HEK293 (cell line): Measurements from ENCODE around the gene MANSC4.

Source experiments
- CTCF ChIA-PET: fragments of 350-600 bp; formaldehyde crosslinking; extraction: SDS; loops from one replicate; lab custom pipeline; 2021; ENCODE audit warnings: antibody characterized with exemption; lab: Yijun Ruan, JAX
- POLR2A ChIA-PET: fragments of 300-600 bp; formaldehyde crosslinking; extraction: SDS; loops from one replicate; lab custom pipeline; 2020; ENCODE audit warnings: antibody characterized with exemption, inconsistent platforms; lab: Yijun Ruan, JAX
- H3K27ac ChIP-seq: fragments of 200-500 bp; sonication (Bioruptor generic); 2 replicates; pipeline ENCODE4 v1.5.1; 2014; ENCODE audit warnings: low read depth, low read length, control low read depth, inconsistent platforms; ENCODE audit errors: extremely low read depth
- H3K36me3 ChIP-seq, 2 experiments: fragments of 200-500 bp in 1 of 2; sonication (Bioruptor generic) in 1 of 2; 1 replicate in 1 of 2; 2 replicates in 1 of 2; pipeline ENCODE4 v1.5.1; 2014 to 2017; ENCODE audit warnings: inconsistent platforms in 2 of 2, low read length in 2 of 2; ENCODE audit not compliant: control insufficient read depth in 2 of 2, insufficient read depth in 1 of 2
- H3K4me1 ChIP-seq: fragments of 200-500 bp; sonication (Bioruptor generic); 2 replicates; pipeline ENCODE4 v1.5.1; 2014; ENCODE audit warnings: mild to moderate bottlenecking, low read length, inconsistent platforms; ENCODE audit not compliant: control insufficient read depth, insufficient read depth
- H3K4me3 ChIP-seq: 2 replicates; pipeline ENCODE4 v1.5.1; 2011; ENCODE audit warnings: low read depth, mild to moderate bottlenecking, control low read depth, low read length, moderate library complexity
- H3K9me3 ChIP-seq: fragments of 200-500 bp; sonication (Bioruptor generic); 2 replicates; pipeline ENCODE4 v1.5.1; 2014; ENCODE audit warnings: low read depth, low read length, inconsistent platforms; ENCODE audit not compliant: control insufficient read depth, insufficient read depth
- GFI1B ChIP-seq: fragments of 450-650 bp; formaldehyde crosslinking; IDR thresholded peaks from 2 replicates; pipeline ENCODE4 v1.5.1; 2016; ENCODE audit warnings: missing biosample characterization, missing genetic modification characterization
- HOXC10 ChIP-seq: sonication (generic); formaldehyde crosslinking; IDR thresholded peaks from 2 replicates; pipeline ENCODE4 v1.8.1; 2023; ENCODE audit warnings: mild to moderate bottlenecking, missing genetic modification reagents
- KLF8 ChIP-seq: fragments of 450-650 bp; formaldehyde crosslinking; IDR thresholded peaks from 2 replicates; pipeline ENCODE4 v1.5.1; 2016; ENCODE audit warnings: missing biosample characterization, missing genetic modification characterization
- MYNN ChIP-seq: fragments of 450-650 bp; formaldehyde crosslinking; IDR thresholded peaks from 2 replicates; pipeline ENCODE4 v1.5.1; 2016; ENCODE audit warnings: missing biosample characterization, missing genetic modification characterization, borderline replicate concordance
- MZF1 ChIP-seq: fragments of 450-650 bp; formaldehyde crosslinking; IDR thresholded peaks from 2 replicates; pipeline ENCODE4 v1.5.1; 2017; ENCODE audit warnings: missing biosample characterization, missing genetic modification characterization, borderline replicate concordance
- ZBTB21 ChIP-seq: fragments of 450-650 bp; formaldehyde crosslinking; IDR thresholded peaks from 2 replicates; pipeline ENCODE4 v1.5.1; 2017; ENCODE audit warnings: missing biosample characterization, missing genetic modification characterization
- ZFP69B ChIP-seq: fragments of 450-650 bp; formaldehyde crosslinking; IDR thresholded peaks from 2 replicates; pipeline ENCODE4 v1.5.1; 2016; ENCODE audit warnings: missing biosample characterization, missing genetic modification characterization
- ZNF112 ChIP-seq: fragments of 450-650 bp; formaldehyde crosslinking; IDR thresholded peaks from 2 replicates; pipeline ENCODE4 v1.5.0; 2017; ENCODE audit warnings: missing biosample characterization, missing genetic modification characterization
- ZNF121 ChIP-seq: fragments of 450-650 bp; formaldehyde crosslinking; IDR thresholded peaks from 2 replicates; pipeline ENCODE4 v1.5.1; 2016; ENCODE audit warnings: missing biosample characterization, missing genetic modification characterization
- ZNF146 ChIP-seq: fragments of 450-650 bp; formaldehyde crosslinking; IDR thresholded peaks from 2 replicates; pipeline ENCODE4 v1.5.1; 2016; ENCODE audit warnings: missing biosample characterization, missing genetic modification characterization
- ZNF157 ChIP-seq: fragments of 450-650 bp; formaldehyde crosslinking; IDR thresholded peaks from 2 replicates; pipeline ENCODE4 v1.5.1; 2016; ENCODE audit warnings: missing biosample characterization, missing genetic modification characterization
- ZNF184 ChIP-seq: fragments of 450-650 bp; IDR thresholded peaks from 2 replicates; pipeline ENCODE4 v1.5.1; 2018; ENCODE audit warnings: missing biosample characterization, mild to moderate bottlenecking, missing genetic modification characterization
- ZNF23 ChIP-seq: fragments of 450-650 bp; formaldehyde crosslinking; IDR thresholded peaks from 2 replicates; pipeline ENCODE4 v1.5.1; 2016; ENCODE audit warnings: missing biosample characterization, missing genetic modification characterization, borderline replicate concordance
- ZNF302 ChIP-seq: fragments of 450-650 bp; formaldehyde crosslinking; IDR thresholded peaks from 2 replicates; pipeline ENCODE4 v1.5.1; 2016; ENCODE audit warnings: missing biosample characterization, missing genetic modification characterization, low read depth
- ZNF391 ChIP-seq: fragments of 450-650 bp; formaldehyde crosslinking; IDR thresholded peaks from 2 replicates; pipeline ENCODE4 v1.5.1; 2016; ENCODE audit warnings: low read depth, missing biosample characterization, missing genetic modification characterization, borderline replicate concordance
- ZNF423 ChIP-seq: fragments of 450-650 bp; formaldehyde crosslinking; IDR thresholded peaks from 2 replicates; pipeline ENCODE4 v1.5.1; 2016; ENCODE audit warnings: missing biosample characterization, missing genetic modification characterization
- ZNF473 ChIP-seq: fragments of 450-650 bp; formaldehyde crosslinking; IDR thresholded peaks from 2 replicates; pipeline ENCODE4 v1.5.1; 2017; ENCODE audit warnings: missing biosample characterization, missing genetic modification characterization
- ZNF501 ChIP-seq: fragments of 450-650 bp; formaldehyde crosslinking; IDR thresholded peaks from 2 replicates; pipeline ENCODE4 v1.5.1; 2016; ENCODE audit warnings: missing biosample characterization, missing genetic modification characterization
- ZNF549 ChIP-seq: fragments of 450-650 bp; IDR thresholded peaks from 2 replicates; pipeline ENCODE4 v1.5.1; 2018; ENCODE audit warnings: missing biosample characterization, missing genetic modification characterization, mild to moderate bottlenecking, inconsistent platforms, moderate library complexity
- ZNF561 ChIP-seq: fragments of 450-650 bp; IDR thresholded peaks from 2 replicates; pipeline ENCODE4 v1.5.1; 2018; ENCODE audit warnings: missing biosample characterization, missing genetic modification characterization, borderline replicate concordance
- ZNF629 ChIP-seq: fragments of 450-650 bp; formaldehyde crosslinking; IDR thresholded peaks from 2 replicates; pipeline ENCODE4 v1.5.1; 2017; ENCODE audit warnings: missing biosample characterization, missing genetic modification characterization
- ZNF776 ChIP-seq: fragments of 450-650 bp; formaldehyde crosslinking; IDR thresholded peaks from 2 replicates; pipeline ENCODE4 v1.5.0; 2017; ENCODE audit warnings: missing biosample characterization, missing genetic modification characterization, borderline replicate concordance
- ZSCAN16 ChIP-seq: fragments of 450-650 bp; formaldehyde crosslinking; IDR thresholded peaks from 2 replicates; pipeline ENCODE4 v1.5.1; 2016; ENCODE audit warnings: missing biosample characterization, missing genetic modification characterization
- TF ChIP-seq, protein P1 (sequence below): fragments of 450-650 bp; formaldehyde crosslinking; IDR thresholded peaks from 2 replicates; pipeline ENCODE4 v1.5.1; 2017; ENCODE audit warnings: missing biosample characterization, missing genetic modification characterization
- TF ChIP-seq, protein P2 (sequence below): fragments of 450-650 bp; formaldehyde crosslinking; IDR thresholded peaks from 2 replicates; pipeline ENCODE4 v1.5.1; 2016; ENCODE audit warnings: missing biosample characterization, missing genetic modification characterization
- TF ChIP-seq, protein P3 (sequence below): fragments of 450-650 bp; formaldehyde crosslinking; IDR thresholded peaks from 2 replicates; pipeline ENCODE4 v1.5.1; 2016; ENCODE audit warnings: missing biosample characterization, missing genetic modification characterization, borderline replicate concordance
- TF ChIP-seq, protein P4 (sequence below): fragments of 450-650 bp; formaldehyde crosslinking; conservative IDR thresholded peaks from 2 replicates; pipeline ENCODE4 v1.5.1; 2016; ENCODE audit warnings: low read depth, missing biosample characterization, missing genetic modification characterization

MANSC4 gene

DNA sequence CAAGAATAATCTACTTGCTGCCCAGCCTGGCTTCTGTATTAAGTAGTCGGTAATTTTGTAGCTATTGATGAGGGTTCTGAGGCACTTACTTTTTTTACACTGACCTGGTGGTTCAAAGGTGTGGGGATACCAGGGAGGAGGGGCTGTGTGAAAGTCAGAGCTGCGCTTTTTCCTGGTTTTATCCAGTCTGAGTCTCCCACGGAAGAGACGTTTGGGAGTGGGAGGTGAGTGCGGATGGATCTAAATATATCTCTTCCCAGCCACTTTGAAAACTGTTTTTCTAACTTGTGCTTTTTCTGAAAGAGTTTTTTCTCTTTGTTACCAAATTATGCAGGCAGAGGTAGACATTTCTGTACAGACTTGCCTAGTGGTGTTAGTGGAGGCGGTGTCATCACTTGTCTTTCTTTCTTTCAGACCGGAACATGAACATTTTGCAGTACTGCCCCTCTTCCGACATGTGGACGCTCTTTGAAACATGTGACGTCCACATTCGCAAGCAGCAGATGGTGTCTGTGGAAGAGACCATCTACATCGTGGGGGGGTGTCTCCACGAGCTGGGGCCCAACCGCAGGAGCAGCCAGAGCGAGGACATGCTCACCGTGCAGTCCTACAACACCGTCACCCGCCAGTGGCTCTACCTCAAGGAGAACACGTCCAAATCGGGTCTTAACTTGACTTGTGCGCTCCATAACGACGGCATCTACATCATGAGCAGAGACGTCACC is 17.4 kb upstream of the MANSC4 start (continued):
- TF ChIP-seq ZNF501 = no peak
- no peak for TF ChIP-seq KLF8
- no peak for TF ChIP-seq ZNF473 (tag by site-specific recombination)

DNA sequence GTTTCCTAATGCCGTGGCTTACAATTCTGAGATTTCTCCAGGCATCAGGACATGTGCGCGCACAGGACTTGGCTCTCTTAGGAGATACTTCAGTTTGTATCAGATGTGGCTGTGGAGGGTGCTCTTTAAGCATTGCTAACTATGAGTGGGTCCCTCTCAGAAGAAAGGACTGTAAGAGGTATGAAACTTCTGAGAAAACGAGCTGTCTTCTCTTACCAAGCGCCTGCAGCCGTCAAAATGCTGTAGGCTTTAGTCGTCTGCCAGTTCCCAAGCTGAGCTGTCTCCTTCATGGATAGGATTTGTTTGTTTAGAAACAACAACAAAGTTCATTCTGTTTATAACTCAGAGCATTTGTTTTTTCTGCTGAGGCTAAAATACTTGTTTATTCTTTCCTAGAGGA is 16.1 kb upstream of the MANSC4 start:
- Histone ChIP-seq H3K27ac (no peak overlapping the region), H3K4me1 (no peaks in the 10 kb centered on the region), H3K4me3 (no peak overlapping the region), H3K36me3 (peaks cover 33 to 76% of the 10 kb centered on the region in 2 experiments), H3K9me3 (no peaks in the 10 kb centered on the region)
- ChIA-PET CTCF (no interaction called here), POLR2A (no interaction called here)
- TF ChIP-seq ZNF423 (tag by site-specific recombination) = no peak
- TF ChIP-seq, protein P1, sequence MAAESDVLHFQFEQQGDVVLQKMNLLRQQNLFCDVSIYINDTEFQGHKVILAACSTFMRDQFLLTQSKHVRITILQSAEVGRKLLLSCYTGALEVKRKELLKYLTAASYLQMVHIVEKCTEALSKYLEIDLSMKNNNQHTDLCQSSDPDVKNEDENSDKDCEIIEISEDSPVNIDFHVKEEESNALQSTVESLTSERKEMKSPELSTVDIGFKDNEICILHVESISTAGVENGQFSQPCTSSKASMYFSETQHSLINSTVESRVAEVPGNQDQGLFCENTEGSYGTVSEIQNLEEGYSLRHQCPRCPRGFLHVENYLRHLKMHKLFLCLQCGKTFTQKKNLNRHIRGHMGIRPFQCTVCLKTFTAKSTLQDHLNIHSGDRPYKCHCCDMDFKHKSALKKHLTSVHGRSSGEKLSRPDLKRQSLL = no peak
- TF ChIP-seq, protein P2, sequence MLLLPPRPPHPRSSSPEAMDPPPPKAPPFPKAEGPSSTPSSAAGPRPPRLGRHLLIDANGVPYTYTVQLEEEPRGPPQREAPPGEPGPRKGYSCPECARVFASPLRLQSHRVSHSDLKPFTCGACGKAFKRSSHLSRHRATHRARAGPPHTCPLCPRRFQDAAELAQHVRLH (tag by site-specific recombination) = no peak
- no peak for TF ChIP-seq ZBTB21 (tag by site-specific recombination)
- TF ChIP-seq ZNF549 (tag by site-specific recombination) = no peak
- TF ChIP-seq ZNF184 (tag by site-specific recombination) = no peak
- TF ChIP-seq ZNF146 = no peak
- TF ChIP-seq ZNF776 (tag by site-specific recombination) = no peak
- TF ChIP-seq ZNF157 (tag by site-specific recombination) = no peak
- no peak for TF ChIP-seq ZNF121 (tag by site-specific recombination)
- TF ChIP-seq, protein P3, sequence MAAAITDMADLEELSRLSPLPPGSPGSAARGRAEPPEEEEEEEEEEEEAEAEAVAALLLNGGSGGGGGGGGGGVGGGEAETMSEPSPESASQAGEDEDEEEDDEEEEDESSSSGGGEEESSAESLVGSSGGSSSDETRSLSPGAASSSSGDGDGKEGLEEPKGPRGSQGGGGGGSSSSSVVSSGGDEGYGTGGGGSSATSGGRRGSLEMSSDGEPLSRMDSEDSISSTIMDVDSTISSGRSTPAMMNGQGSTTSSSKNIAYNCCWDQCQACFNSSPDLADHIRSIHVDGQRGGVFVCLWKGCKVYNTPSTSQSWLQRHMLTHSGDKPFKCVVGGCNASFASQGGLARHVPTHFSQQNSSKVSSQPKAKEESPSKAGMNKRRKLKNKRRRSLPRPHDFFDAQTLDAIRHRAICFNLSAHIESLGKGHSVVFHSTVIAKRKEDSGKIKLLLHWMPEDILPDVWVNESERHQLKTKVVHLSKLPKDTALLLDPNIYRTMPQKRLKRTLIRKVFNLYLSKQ (tag by site-specific recombination) = no peak
- no peak for TF ChIP-seq ZNF629
- TF ChIP-seq, all 188 proteins: peak for 0

DNA sequence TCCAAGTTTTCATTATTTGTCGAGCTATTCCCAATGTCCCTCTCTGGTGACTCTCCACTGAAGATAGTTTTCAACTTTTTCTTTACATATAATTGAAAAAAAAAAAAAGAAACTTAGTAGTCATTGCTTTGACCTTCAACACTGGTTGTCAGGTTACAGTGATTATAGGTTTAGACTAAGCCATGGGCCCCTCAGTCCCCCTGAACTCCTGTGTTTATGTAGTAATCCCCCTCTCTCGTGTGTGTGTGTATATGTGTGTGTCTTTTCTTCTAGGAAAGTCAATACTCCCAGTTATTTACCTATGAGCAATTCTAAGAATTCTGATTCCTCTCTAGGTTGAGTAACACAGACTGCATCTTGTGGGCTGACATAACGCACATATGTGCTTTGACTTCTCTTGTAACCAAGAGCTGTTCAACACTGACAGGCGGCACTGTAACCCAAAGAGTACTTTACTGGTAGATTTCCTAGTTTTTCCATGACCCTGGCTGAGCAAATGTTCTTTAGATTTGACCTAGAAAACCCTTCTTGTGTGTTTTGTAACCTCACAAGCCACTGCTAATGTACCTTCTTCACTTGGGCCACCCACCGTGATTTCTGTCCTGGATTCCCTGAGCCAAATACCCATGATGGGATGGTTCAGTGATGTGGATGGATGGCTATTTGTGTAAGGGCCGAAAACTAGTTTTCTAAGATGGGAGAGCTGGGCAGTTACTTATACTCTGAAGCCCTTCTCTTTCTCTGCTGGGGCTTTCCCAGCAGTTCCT is 15.0 kb upstream of the MANSC4 start:
- H3K9me3 ChIP-seq = no peaks in the 10 kb centered on the region
- H3K4me3 ChIP-seq = no peak overlapping the region
- peaks cover 33 to 78% of the 10 kb centered on the region in 2 experiments for H3K36me3 ChIP-seq
- H3K4me1 ChIP-seq = no peaks in the 10 kb centered on the region
- ChIA-PET CTCF (no interaction called here), POLR2A (no interaction called here)
- no peak overlapping the region for H3K27ac ChIP-seq
- TF ChIP-seq ZNF561 (tag by site-specific recombination) (no peak), ZSCAN16 (no peak), ZNF302 (no peak), ZNF112 (tag by site-specific recombination) (no peak), ZFP69B (tag by site-specific recombination) (no peak), ZNF391 (tag by site-specific recombination) (no peak), HOXC10 (CRISPR knock-in tag) (no peak), ZNF23 (tag by site-specific recombination) (no peak), MYNN (no peak), GFI1B (no peak), MZF1 (tag by site-specific recombination) (no peak)
- TF ChIP-seq, protein P4, sequence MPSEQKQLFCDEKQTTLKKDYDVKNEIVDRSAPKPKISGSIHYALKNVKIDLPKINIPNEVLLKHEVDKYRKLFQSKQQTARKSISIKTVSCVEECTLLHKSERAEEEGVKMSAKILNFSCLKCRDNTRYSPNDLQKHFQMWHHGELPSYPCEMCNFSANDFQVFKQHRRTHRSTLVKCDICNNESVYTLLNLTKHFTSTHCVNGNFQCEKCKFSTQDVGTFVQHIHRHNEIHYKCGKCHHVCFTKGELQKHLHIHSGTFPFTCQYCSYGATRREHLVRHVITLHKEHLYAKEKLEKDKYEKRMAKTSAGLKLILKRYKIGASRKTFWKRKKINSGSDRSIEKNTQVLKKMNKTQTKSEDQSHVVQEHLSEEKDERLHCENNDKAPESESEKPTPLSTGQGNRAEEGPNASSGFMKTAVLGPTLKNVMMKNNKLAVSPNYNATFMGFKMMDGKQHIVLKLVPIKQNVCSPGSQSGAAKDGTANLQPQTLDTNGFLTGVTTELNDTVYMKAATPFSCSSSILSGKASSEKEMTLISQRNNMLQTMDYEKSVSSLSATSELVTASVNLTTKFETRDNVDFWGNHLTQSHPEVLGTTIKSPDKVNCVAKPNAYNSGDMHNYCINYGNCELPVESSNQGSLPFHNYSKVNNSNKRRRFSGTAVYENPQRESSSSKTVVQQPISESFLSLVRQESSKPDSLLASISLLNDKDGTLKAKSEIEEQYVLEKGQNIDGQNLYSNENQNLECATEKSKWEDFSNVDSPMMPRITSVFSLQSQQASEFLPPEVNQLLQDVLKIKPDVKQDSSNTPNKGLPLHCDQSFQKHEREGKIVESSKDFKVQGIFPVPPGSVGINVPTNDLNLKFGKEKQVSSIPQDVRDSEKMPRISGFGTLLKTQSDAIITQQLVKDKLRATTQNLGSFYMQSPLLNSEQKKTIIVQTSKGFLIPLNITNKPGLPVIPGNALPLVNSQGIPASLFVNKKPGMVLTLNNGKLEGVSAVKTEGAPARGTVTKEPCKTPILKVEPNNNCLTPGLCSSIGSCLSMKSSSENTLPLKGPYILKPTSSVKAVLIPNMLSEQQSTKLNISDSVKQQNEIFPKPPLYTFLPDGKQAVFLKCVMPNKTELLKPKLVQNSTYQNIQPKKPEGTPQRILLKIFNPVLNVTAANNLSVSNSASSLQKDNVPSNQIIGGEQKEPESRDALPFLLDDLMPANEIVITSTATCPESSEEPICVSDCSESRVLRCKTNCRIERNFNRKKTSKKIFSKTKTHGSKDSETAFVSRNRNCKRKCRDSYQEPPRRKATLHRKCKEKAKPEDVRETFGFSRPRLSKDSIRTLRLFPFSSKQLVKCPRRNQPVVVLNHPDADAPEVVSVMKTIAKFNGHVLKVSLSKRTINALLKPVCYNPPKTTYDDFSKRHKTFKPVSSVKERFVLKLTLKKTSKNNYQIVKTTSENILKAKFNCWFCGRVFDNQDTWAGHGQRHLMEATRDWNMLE (tag by site-specific recombination) = no peak
